CD4-positive, CD25-positive, alpha-beta regulatory T cell (primary cell): ENCODE results near the gene COQ5. TPM values are rescaled to one million over a fixed set of nuclear protein-coding genes. Genes with fewer than 3 reads are reported as not detected.
A peak's percentile ranks its signal among the peaks of the same experiment; 100 is the strongest.

ENCODE experiments used
- ATAC-seq, 2 donors: fragments of 150-1000 bp; cut with Tn5 transposase; one replicate each; pipeline ENCODE4 v1.10.0; 2021; ENCODE audit warnings: low read depth in 2 of 2, moderate number of reproducible peaks in 2 of 2, moderate library complexity in 1 of 2
- DNase-seq, 3 donors: peaks; one replicate each; pipeline versions ENCODE4 v3.0.0 to v3.0.0-alpha.2; 2012 to 2022; ENCODE audit warnings: mixed read lengths in 1 of 3
- H3K27ac ChIP-seq: one replicate; pipeline ENCODE4 v1.7.0; 2013; ENCODE audit warnings: mild to moderate bottlenecking, low read length; ENCODE audit not compliant: insufficient read depth, poor library complexity, severe bottlenecking
- H3K27me3 ChIP-seq: one replicate; pipeline ENCODE4 v1.7.0; 2013; ENCODE audit warnings: low read length; ENCODE audit not compliant: control insufficient read depth, insufficient read depth
- H3K36me3 ChIP-seq: one replicate; pipeline ENCODE4 v1.7.0; 2013; ENCODE audit warnings: mild to moderate bottlenecking, low read length, moderate library complexity; ENCODE audit not compliant: control insufficient read depth, insufficient read depth
- H3K4me1 ChIP-seq: 2 replicates; pipeline ENCODE4 v1.7.0; 2013; ENCODE audit warnings: mild to moderate bottlenecking, low read length; ENCODE audit not compliant: insufficient read depth, control insufficient read depth, poor library complexity, severe bottlenecking
- H3K4me3 ChIP-seq: one replicate; pipeline ENCODE4 v1.7.0; 2013; ENCODE audit warnings: low read depth, mild to moderate bottlenecking, low read length, moderate library complexity
- H3K9me3 ChIP-seq, 2 experiments: 1 replicate in 1 of 2; 2 replicates in 1 of 2; pipeline ENCODE4 v1.7.0; 2013; ENCODE audit warnings: low read length in 2 of 2, mild to moderate bottlenecking in 1 of 2, moderate library complexity in 1 of 2; ENCODE audit not compliant: control insufficient read depth in 2 of 2
- H3K27ac Mint-ChIP-seq, 3 donors: one replicate each; pipeline ENCODE4 v1.8.0; 2020 to 2022; ENCODE audit warnings: mild to moderate bottlenecking in 3 of 3, mixed read lengths in 3 of 3, moderate library complexity in 2 of 3
- H3K27me3 Mint-ChIP-seq: one replicate; pipeline ENCODE4 v1.8.0; 2022; ENCODE audit warnings: mild to moderate bottlenecking, mixed read lengths
- H3K36me3 Mint-ChIP-seq: one replicate; pipeline ENCODE4 v1.8.0; 2020; ENCODE audit warnings: mixed read lengths
- H3K4me1 Mint-ChIP-seq, 4 donors: one replicate each; pipeline ENCODE4 v1.8.0; 2020 to 2022; ENCODE audit warnings: mixed read lengths in 4 of 4, mild to moderate bottlenecking in 1 of 4
- H3K4me3 Mint-ChIP-seq, 4 donors: one replicate each; pipeline ENCODE4 v1.8.0; 2020 to 2022; ENCODE audit warnings: mild to moderate bottlenecking in 4 of 4, mixed read lengths in 4 of 4, moderate library complexity in 3 of 4
- H3K9me3 Mint-ChIP-seq, 7 donors: one replicate each; pipeline ENCODE4 v1.8.0; 2020 to 2022; ENCODE audit warnings: mixed read lengths in 7 of 7, mild to moderate bottlenecking in 3 of 7, moderate library complexity in 2 of 7
- polyA plus RNA-seq, 4 donors: library from polyadenylated mRNA; unstranded; fragments of 300-500 nt; fragmentation: Illumina TruSeq; gene quantifications; one replicate each; pipeline ENCODE4 v1.2.3, GENCODE V29; 2021
- total RNA-seq: library from RNA; stranded (reverse); gene quantifications from one replicate; pipeline ENCODE4 v1.2.3, GENCODE V29; 2022

The COQ5 gene
- total and polyA plus RNA-seq, 5 donors from 2014 or later = 11.5 to 67.4 (median 45.8) TPM

DNA sequence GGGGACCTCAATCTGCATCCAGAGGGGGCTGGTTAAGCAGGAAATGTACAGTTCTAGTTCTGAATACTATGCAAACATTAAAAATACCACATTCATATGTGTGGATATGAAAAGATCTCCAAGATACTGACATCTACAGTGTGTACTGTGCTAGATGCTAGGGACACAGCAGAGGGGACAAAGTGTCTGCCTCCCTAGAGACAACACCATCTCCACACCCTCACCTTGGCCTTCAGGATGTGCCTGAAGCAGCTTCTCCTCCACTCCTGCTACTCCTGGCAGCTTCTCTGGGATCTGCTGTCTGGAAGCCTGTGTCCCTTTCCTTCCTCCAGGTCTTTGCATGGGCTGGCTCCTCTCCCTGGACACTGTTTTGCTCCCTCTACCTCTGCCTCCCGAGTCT, 48.7 kb downstream of the COQ5 start:
- no peaks in the 10 kb centered on the region for H3K27me3 ChIP-seq
- Mint-ChIP-seq H3K27me3 (no peaks in the 10 kb centered on the region), H3K27ac (peak overlapping the region in 1 of 3 donors; percentile 45), H3K4me1 (peaks cover 0 to 7% (median 3%) of the 10 kb centered on the region in 4 donors), H3K9me3 (no peaks in the 10 kb centered on the region), H3K4me3 (no peak overlapping the region), H3K36me3 (no peaks in the 10 kb centered on the region)
- no peak overlapping the region for H3K4me3 ChIP-seq
- no peaks in the 10 kb centered on the region for H3K4me1 ChIP-seq
- no peak overlapping the region for H3K27ac ChIP-seq
- DNase-seq = no peak
- ATAC-seq = no peak
- H3K36me3 ChIP-seq = no peaks in the 10 kb centered on the region
- no peaks in the 10 kb centered on the region for H3K9me3 ChIP-seq

DNA sequence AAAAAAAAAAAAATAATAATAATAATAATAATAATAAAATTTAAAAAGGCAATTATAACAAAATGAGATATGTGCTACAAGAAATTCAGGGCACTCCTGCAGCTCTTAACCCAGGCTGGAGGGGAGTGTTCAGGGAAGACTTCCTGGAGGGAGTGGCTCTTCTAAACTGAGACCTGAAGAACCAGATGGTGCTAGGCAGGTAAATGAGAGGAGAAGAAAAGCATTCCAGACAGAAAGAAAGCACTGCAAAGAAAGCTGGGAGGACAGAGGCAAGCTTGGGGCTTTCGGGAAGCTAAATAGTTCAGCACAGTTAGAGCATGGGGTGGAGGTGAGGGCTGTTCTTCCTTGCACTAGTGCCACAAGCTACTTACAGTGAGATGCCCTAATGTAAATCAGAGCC, 49.5 kb downstream of the COQ5 start:
- H3K27ac ChIP-seq = no peak overlapping the region
- H3K27ac Mint-ChIP-seq = peak overlapping the region in 1 of 3 donors; percentile 45
- H3K27me3 Mint-ChIP-seq = no peaks in the 10 kb centered on the region
- peaks cover 0 to 7% (median 3%) of the 10 kb centered on the region in 4 donors for H3K4me1 Mint-ChIP-seq
- no peak overlapping the region for H3K4me3 Mint-ChIP-seq
- H3K4me1 ChIP-seq = no peaks in the 10 kb centered on the region
- H3K36me3 Mint-ChIP-seq = no peaks in the 10 kb centered on the region
- ATAC-seq (no peak), DNase-seq (no peak)
- H3K4me3 ChIP-seq = no peak overlapping the region
- no peaks in the 10 kb centered on the region for H3K36me3 ChIP-seq
- H3K27me3 ChIP-seq = no peaks in the 10 kb centered on the region
- H3K9me3 Mint-ChIP-seq = no peaks in the 10 kb centered on the region
- H3K9me3 ChIP-seq = no peaks in the 10 kb centered on the region

DNA sequence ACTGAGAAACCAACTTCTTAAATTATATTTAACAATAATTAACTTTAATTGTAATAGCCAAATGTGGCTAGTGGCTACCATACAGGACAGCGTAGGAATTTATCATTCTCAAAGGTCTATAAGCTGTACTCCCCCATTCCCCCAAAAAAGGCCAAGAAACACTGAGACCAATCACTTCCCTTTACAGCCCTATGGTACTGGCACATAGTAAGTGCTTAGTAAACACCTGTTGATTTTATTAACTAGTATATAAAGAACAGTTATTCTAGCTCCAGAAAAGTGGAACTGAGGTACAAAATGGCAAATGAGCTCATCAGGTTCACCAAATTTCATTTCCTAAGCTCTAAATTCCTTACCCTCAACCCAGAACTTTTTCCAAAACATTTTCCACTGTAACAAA, 53.3 kb downstream of the COQ5 start:
- H3K27ac Mint-ChIP-seq = no peak overlapping the region
- no peaks in the 10 kb centered on the region for H3K36me3 Mint-ChIP-seq
- no peaks in the 10 kb centered on the region for H3K4me1 ChIP-seq

GRCh38 chr12:120474616-120474960, 54.4 kb downstream of the COQ5 start:
- no peak overlapping the region for H3K27ac ChIP-seq
- H3K27me3 Mint-ChIP-seq = peaks cover 5% of the 10 kb centered on the region
- no peak overlapping the region for H3K4me3 Mint-ChIP-seq
- ATAC-seq (no peak), DNase-seq (no peak)
- peaks cover 4 to 18% (median 12%) of the 10 kb centered on the region in 4 donors for H3K4me1 Mint-ChIP-seq
- no peak overlapping the region for H3K27ac Mint-ChIP-seq
- H3K9me3 Mint-ChIP-seq = no peaks in the 10 kb centered on the region
- no peaks in the 10 kb centered on the region for H3K27me3 ChIP-seq
- no peaks in the 10 kb centered on the region for H3K9me3 ChIP-seq
- no peak overlapping the region for H3K4me3 ChIP-seq
- peaks cover 3% of the 10 kb centered on the region for H3K36me3 Mint-ChIP-seq
- no peaks in the 10 kb centered on the region for H3K36me3 ChIP-seq
- H3K4me1 ChIP-seq = peaks cover 9% of the 10 kb centered on the region

More for the DNA sequence above, 53.3 kb downstream of the COQ5 start:
- no peaks in the 10 kb centered on the region for H3K27me3 ChIP-seq
- H3K9me3 ChIP-seq = no peaks in the 10 kb centered on the region
- no peak overlapping the region for H3K27ac ChIP-seq
- peaks cover 5% of the 10 kb centered on the region for H3K27me3 Mint-ChIP-seq
- no peak overlapping the region for H3K4me3 ChIP-seq
- no peaks in the 10 kb centered on the region for H3K36me3 ChIP-seq
- peaks cover 0 to 13% (median 8%) of the 10 kb centered on the region in 4 donors for H3K4me1 Mint-ChIP-seq
- H3K9me3 Mint-ChIP-seq = no peaks in the 10 kb centered on the region
- no peak overlapping the region for H3K4me3 Mint-ChIP-seq
- DNase-seq (no peak), ATAC-seq (no peak)

DNA sequence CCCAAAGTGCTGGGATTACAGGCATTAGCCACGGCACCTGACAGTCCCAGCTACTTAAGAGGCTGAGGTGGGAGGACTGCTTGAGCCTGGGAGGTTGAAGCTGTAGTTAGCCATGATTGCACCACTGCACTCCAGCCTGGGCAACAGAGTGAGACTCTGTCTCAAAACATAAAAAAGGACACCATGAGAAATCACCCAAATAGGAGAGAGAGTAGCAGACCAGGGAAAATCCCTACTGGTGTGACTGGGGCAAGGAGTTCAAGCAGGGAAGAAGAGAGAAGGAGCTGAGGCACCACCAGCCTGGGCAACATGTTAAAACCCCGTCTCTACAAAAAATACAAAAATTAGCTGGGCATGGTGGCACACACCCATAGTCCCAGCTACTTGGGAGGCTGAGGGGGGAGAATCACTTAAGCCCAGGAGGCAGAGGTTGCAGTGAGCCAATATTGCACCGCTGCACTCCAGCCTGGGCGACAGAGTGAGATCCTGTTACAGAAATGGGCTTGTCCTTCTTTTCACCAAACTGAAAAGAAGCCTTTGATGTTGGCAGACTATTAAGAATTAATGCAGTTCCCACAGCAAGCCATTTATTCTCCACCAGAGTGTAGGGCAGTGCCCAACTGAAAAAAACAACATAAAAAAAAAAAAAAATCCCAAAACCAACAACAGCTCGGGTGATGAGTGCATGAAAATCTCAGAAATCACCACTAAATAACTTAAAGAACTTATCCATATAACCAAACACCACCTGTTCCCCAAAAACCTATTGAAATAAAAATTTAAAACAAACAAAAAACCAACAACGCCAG, 54.9 kb downstream of the COQ5 start:
- H3K27ac ChIP-seq = no peak overlapping the region
- DNase-seq = no peak
- H3K4me3 ChIP-seq = no peak overlapping the region
- H3K27me3 Mint-ChIP-seq = peaks cover 5% of the 10 kb centered on the region
- no peaks in the 10 kb centered on the region for H3K36me3 ChIP-seq
- no peak for ATAC-seq
- peaks cover 4 to 18% (median 11%) of the 10 kb centered on the region in 4 donors for H3K4me1 Mint-ChIP-seq
- no peak overlapping the region for H3K4me3 Mint-ChIP-seq
- no peaks in the 10 kb centered on the region for H3K9me3 ChIP-seq
- H3K4me1 ChIP-seq = peaks cover 9% of the 10 kb centered on the region
- H3K27me3 ChIP-seq = no peaks in the 10 kb centered on the region
- H3K27ac Mint-ChIP-seq = no peak overlapping the region
- H3K36me3 Mint-ChIP-seq = peaks cover 3% of the 10 kb centered on the region
- no peaks in the 10 kb centered on the region for H3K9me3 Mint-ChIP-seq

DNA sequence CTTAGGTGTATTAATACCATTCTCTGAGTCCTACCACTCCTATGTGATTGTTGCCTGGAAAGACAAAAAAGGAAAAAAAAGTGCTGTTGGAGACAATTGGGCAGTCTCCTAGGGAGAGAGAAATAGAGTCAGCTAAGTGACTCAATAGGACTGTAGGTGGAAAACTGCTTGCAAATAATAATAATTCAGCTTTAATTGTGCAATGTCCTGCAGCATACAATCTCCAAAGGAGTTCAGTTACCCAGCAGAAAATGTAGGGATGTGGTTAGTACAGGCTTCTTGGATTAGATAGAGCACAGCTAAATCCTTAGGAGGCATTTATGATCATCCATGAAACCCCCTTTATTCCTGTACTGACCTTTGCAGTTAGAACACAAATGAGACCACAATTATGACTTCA, 56.4 kb downstream of the COQ5 start:
- H3K27me3 ChIP-seq = no peaks in the 10 kb centered on the region
- ATAC-seq = no peak
- no peaks in the 10 kb centered on the region for H3K9me3 ChIP-seq
- H3K36me3 ChIP-seq = no peaks in the 10 kb centered on the region
- Mint-ChIP-seq H3K27ac (no peak overlapping the region), H3K4me1 (peaks cover 6 to 28% (median 20%) of the 10 kb centered on the region in 4 donors), H3K9me3 (no peaks in the 10 kb centered on the region), H3K27me3 (peaks cover 5% of the 10 kb centered on the region), H3K36me3 (peaks cover 3% of the 10 kb centered on the region), H3K4me3 (no peak overlapping the region)
- DNase-seq = no peak
- H3K4me1 ChIP-seq = peaks cover 21% of the 10 kb centered on the region
- no peak overlapping the region for H3K4me3 ChIP-seq
- no peak overlapping the region for H3K27ac ChIP-seq

DNA sequence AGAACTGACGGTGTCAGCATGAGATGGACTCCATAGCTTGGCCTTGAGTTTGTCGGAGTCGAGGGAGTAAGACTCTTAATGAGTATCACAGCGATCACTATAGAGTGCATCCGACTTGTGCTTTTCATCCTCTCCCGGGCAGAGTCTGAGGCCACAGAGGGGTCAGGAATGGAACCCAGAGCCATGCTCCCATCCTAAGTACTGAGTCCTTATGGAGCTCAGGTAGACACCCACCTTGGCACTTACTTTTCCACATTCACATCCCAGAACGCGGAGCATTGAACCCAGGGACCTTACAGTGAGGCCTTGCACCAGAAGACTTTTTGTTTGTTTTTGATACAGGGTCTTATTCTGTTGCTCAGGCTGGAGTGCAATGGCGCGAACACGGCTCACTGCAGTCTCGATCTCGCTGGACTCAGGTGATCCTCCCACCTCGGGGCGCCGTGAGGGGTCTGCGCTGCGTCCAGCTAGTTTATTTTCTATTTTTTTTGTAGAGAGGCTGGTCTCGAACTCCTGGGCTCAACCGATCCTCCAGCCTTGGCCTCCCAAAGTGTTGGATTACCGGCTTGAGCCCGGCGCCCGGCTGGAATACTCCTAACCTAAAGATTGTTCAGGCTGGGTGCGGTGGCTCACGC, 58.7 kb downstream of the COQ5 start:
- H3K36me3 Mint-ChIP-seq = peaks cover 7% of the 10 kb centered on the region
- no peaks in the 10 kb centered on the region for H3K9me3 Mint-ChIP-seq
- H3K4me1 Mint-ChIP-seq = peaks cover 9 to 48% (median 34%) of the 10 kb centered on the region in 4 donors
- peaks cover 17% of the 10 kb centered on the region for H3K36me3 ChIP-seq
- peak overlapping the region; percentile 60 to 88 (median 84) for H3K27ac Mint-ChIP-seq
- DNase-seq (no peak), ATAC-seq (peak; percentile 5 to 11)
- no peaks in the 10 kb centered on the region for H3K27me3 ChIP-seq
- no peaks in the 10 kb centered on the region for H3K9me3 ChIP-seq
- H3K27ac ChIP-seq = peak overlapping the region; percentile 86
- H3K4me3 ChIP-seq = peak overlapping the region; percentile 80
- peak overlapping the region; percentile 84 to 93 (median 90) for H3K4me3 Mint-ChIP-seq
- peaks cover 33% of the 10 kb centered on the region for H3K4me1 ChIP-seq
- peaks cover 5% of the 10 kb centered on the region for H3K27me3 Mint-ChIP-seq
